ENCODE measurements around the gene MED12L.

The MED12L gene

DNA sequence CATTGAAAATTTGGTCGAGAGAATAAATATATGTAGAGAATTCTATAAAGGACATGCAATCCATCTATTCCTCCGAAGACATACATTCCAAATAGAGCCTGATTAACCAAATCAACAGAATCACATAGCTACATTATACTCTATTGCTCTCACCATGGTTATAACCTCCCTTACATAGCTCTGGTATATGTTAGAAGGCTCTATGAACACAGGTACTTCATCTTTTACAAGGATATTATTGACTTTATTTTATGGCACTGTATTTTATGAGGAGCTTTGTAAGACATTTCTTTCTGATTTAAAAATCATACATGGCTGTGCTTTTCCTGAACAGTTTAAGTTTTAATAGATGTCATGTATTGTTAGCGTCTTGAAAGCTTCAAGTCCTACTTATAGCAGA lies 370.6 kb downstream of the MED12L start:
- no peak overlapping the region for H3K27ac ChIP-seq (ENCODE audit: low read depth, low read length)

DNA sequence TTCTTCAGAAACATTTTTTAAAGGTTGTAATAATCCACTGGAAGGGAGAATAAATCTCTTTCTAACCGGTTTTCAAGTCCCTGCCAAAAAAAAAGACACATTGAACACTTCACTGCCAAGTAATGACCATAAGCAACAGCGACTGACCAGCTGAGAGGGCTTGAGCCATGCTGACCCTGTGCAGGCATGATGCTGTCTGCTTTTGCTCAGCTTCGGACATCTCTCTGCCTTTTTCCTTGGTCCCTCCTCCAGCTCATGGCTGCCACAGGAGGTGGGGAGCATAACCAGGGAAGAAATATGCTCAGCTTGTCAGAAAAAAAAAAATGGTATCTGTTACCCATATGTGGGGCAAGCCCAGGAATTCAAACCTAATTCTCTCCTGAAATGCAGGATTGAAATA lies 373.9 kb downstream of the MED12L start:
- H3K4me1 ChIP-seq (ENCODE audit: control insufficient read depth, insufficient read depth, low read length): peaks cover 9% of the 10 kb centered on the region
- H3K9ac ChIP-seq (ENCODE audit: low read depth, low read length): no peak overlapping the region
- no peak overlapping the region for H3K27ac ChIP-seq (ENCODE audit: low read depth, low read length)
- H3K27me3 ChIP-seq (ENCODE audit: control insufficient read depth, insufficient read depth, low read length): peaks cover 13% of the 10 kb centered on the region; the same call in 1 of the 2 replicates
- no peaks in the 10 kb centered on the region for H3K9me3 ChIP-seq (ENCODE audit: control insufficient read depth, insufficient read depth, low read length)
- H3K36me3 ChIP-seq (ENCODE audit: control insufficient read depth, insufficient read depth, low read length): no peaks in the 10 kb centered on the region
- H3K4me3 ChIP-seq (ENCODE audit: low read depth, low read length): no peak overlapping the region

More for the DNA sequence above, 370.6 kb downstream of the MED12L start:
- peaks cover 5% of the 10 kb centered on the region for H3K4me1 ChIP-seq (ENCODE audit: control insufficient read depth, insufficient read depth, low read length)
- no peaks in the 10 kb centered on the region for H3K9me3 ChIP-seq (ENCODE audit: control insufficient read depth, insufficient read depth, low read length)
- no peak overlapping the region for H3K4me3 ChIP-seq (ENCODE audit: low read depth, low read length)
- no peaks in the 10 kb centered on the region for H3K36me3 ChIP-seq (ENCODE audit: control insufficient read depth, insufficient read depth, low read length)
- peaks cover 6% of the 10 kb centered on the region; the same call in 1 of the 2 replicates for H3K27me3 ChIP-seq (ENCODE audit: control insufficient read depth, insufficient read depth, low read length)
- H3K9ac ChIP-seq (ENCODE audit: low read depth, low read length): no peak overlapping the region

DNA sequence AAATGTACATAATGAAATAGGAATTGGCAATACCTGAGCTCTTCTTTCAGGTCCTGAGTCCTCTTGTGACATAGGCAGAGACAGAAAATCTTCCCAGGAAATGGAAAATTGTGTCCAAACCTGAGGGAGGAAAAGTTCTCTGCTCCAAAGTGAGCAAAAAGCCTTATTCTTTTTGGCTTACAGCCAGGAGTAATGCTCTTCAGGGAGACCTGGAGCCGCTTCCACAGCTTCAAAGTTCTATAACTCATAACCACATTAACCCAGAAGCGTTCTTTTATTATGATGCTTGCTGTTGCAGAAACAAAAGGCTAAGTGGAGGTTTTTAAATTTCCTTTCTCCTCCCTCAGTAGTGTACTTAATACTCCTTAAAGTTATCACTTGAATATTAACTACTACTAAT lies 374.8 kb downstream of the MED12L start:
- no peak overlapping the region for H3K9ac ChIP-seq (ENCODE audit: low read depth, low read length)
- H3K4me3 ChIP-seq (ENCODE audit: low read depth, low read length): peak overlapping the region; percentile 70; the same call in 1 of the 2 replicates
- peaks cover 13% of the 10 kb centered on the region; the same call in 1 of the 2 replicates for H3K27me3 ChIP-seq (ENCODE audit: control insufficient read depth, insufficient read depth, low read length)
- no peaks in the 10 kb centered on the region for H3K9me3 ChIP-seq (ENCODE audit: control insufficient read depth, insufficient read depth, low read length)
- H3K36me3 ChIP-seq (ENCODE audit: control insufficient read depth, insufficient read depth, low read length): no peaks in the 10 kb centered on the region
- peaks cover 9% of the 10 kb centered on the region for H3K4me1 ChIP-seq (ENCODE audit: control insufficient read depth, insufficient read depth, low read length)
- H3K27ac ChIP-seq (ENCODE audit: low read depth, low read length): no peak overlapping the region

DNA sequence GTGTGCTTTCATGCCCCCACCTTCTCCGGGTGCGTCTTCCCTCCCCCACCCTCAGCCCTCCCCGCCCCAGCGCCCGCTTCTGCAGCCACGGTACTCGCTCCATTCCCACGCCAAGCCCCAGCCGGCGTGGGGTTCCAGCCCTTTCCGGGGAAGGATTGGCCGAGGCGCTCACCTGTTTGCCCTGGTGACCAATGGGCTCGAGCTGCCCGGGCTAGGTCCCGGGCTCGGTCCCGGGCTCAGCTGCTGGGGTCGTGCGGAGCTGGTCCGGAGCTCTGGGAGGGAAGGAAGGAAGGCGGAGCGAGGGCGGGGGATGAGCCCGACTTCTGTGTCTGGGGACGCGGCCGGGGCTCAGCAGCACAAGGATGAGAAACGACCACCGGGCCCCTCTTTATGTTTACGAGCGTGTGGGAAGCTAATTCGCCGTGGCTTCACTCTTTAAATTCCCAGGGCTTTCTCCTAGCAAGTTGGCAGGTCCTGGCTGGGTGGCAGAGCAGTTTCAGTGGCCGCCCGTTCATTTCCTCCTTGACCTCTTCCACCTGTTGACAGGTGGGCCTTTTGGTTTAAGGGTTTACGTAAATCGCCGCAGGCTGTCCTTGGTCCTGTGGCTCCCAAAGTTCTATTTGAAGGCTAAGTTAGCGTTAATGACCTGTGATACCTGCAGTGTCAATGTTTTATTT lies 375.4 kb downstream of the MED12L start, which contains the start of gene IGSF10:
TSS of gene IGSF10 (minus strand) at position 288 of the 677 bp plus-strand sequence. CDS start 2,352 bp downstream, outside the sequence.
- H3K9ac ChIP-seq (ENCODE audit: low read depth, low read length): no peak within 1 kb of the TSS
- no peaks in the 10 kb centered on the region for H3K36me3 ChIP-seq (ENCODE audit: control insufficient read depth, insufficient read depth, low read length)
- H3K4me1 ChIP-seq (ENCODE audit: control insufficient read depth, insufficient read depth, low read length): peaks cover 9% of the 10 kb centered on the region
- peak within 1 kb of the TSS; percentile 70 for H3K4me3 ChIP-seq (ENCODE audit: low read depth, low read length)
- H3K9me3 ChIP-seq (ENCODE audit: control insufficient read depth, insufficient read depth, low read length): no peaks in the 10 kb centered on the region
- no peak within 1 kb of the TSS for H3K27ac ChIP-seq (ENCODE audit: low read depth, low read length)
- peaks cover 13% of the 10 kb centered on the region; the same call in 1 of the 2 replicates for H3K27me3 ChIP-seq (ENCODE audit: control insufficient read depth, insufficient read depth, low read length)

DNA sequence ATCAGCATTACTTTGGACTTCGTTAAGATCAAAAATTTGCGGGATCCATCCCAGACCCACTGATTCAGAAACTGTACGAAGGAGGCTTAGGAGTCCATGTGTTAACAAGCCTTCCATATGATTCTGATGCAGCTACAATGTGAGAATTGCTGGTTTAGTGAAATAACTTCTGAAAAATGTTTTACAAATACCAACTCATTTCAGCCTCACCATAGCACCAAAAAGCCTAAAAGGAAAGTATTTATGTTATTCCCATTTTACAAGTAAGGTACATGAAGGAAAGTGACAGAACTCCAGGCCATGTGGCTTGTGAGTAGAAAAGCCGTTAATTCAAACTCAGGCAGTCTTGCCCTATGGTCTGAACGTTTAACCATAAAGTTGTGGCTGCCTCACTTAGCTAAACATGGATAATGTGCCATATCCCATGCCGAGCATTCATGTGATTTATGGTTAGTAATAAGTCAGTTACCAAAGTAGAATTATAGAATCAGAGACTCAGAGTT lies 376.9 kb downstream of the MED12L start:
- Histone ChIP-seq H3K9me3 (ENCODE audit: control insufficient read depth, insufficient read depth, low read length) (no peaks in the 10 kb centered on the region), H3K9ac (ENCODE audit: low read depth, low read length) (no peak overlapping the region), H3K4me1 (ENCODE audit: control insufficient read depth, insufficient read depth, low read length) (peaks cover 9% of the 10 kb centered on the region), H3K27ac (ENCODE audit: low read depth, low read length) (no peak overlapping the region), H3K27me3 (ENCODE audit: control insufficient read depth, insufficient read depth, low read length) (peaks cover 13% of the 10 kb centered on the region; the same call in 1 of the 2 replicates), H3K4me3 (ENCODE audit: low read depth, low read length) (no peak overlapping the region), H3K36me3 (ENCODE audit: control insufficient read depth, insufficient read depth, low read length) (no peaks in the 10 kb centered on the region)

DNA sequence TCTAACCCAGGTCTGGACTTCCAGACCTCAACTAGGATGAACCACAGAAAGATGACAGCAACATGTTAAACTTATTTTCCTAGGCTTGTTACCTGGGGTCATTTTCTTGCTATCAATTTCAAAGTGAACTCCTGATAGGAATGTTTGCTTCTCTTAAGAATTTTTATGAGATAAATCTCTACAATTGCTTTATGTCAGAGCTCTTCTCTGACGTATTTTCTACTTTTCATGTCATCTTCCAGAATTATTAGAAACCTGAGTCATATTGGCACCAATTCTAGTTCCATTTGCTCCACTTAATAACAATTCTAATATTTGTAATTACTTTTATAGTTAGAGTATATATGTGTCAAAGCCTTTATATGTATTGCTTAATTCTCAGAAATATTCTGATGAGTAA lies 377.5 kb downstream of the MED12L start:
- Histone ChIP-seq H3K27ac (ENCODE audit: low read depth, low read length) (no peak overlapping the region), H3K27me3 (ENCODE audit: control insufficient read depth, insufficient read depth, low read length) (peaks cover 13% of the 10 kb centered on the region; the same call in 1 of the 2 replicates), H3K9ac (ENCODE audit: low read depth, low read length) (no peak overlapping the region), H3K4me1 (ENCODE audit: control insufficient read depth, insufficient read depth, low read length) (peaks cover 9% of the 10 kb centered on the region), H3K9me3 (ENCODE audit: control insufficient read depth, insufficient read depth, low read length) (no peaks in the 10 kb centered on the region), H3K4me3 (ENCODE audit: low read depth, low read length) (no peak overlapping the region), H3K36me3 (ENCODE audit: control insufficient read depth, insufficient read depth, low read length) (no peaks in the 10 kb centered on the region)

DNA sequence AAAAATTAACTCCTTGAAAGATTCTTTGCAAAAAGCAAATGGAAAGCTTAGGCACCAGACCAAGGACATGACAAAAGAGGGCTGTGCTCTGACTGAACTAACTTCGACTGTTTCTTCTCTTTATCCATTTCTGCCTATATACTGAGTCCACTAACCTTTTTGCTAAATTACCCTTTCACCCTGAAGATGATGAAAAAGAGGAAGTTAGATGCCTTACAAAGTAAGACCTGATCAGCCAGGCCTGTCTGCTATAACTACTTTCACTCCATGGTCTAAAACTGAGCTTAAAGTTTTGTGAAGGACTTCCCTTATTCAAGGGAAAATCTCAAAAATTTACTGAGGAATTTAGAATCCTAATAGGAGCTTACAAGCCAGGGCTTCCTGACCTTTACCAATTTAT lies 381.6 kb downstream of the MED12L start:
- Histone ChIP-seq H3K9ac (ENCODE audit: low read depth, low read length) (no peak overlapping the region), H3K36me3 (ENCODE audit: control insufficient read depth, insufficient read depth, low read length) (no peaks in the 10 kb centered on the region), H3K27me3 (ENCODE audit: control insufficient read depth, insufficient read depth, low read length) (no peaks in the 10 kb centered on the region), H3K27ac (ENCODE audit: low read depth, low read length) (no peak overlapping the region), H3K4me1 (ENCODE audit: control insufficient read depth, insufficient read depth, low read length) (no peaks in the 10 kb centered on the region), H3K4me3 (ENCODE audit: low read depth, low read length) (no peak overlapping the region), H3K9me3 (ENCODE audit: control insufficient read depth, insufficient read depth, low read length) (no peaks in the 10 kb centered on the region)

DNA sequence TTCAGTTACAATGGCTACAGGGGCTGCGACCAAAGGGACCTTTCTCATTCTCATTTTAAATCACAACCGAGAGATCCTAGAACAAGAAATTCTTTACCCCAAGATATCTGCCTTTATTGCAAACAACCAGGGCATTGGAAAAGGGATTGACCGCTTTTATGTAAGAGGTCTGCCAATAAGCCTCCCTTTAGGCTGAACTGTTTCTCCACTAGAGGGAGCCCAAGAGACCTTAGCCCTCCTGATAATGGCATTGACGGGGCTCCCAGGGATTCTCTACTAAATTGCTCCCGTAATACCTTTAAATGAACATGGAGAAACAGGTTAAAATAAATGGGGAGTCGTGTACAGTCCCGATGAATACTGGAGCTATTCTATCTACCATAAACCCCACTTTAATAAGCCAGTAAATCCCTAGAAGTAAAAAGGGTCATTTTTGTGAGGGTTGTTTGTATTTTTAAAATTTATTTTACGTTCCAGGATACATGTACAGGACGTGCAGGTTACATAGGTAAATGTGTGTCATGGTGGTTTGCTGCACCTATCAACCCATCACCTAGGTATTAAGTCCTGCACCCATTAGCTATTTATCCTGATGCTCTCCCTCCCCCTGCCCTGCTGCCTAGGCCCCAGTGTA lies 382.9 kb downstream of the MED12L start:
- no peaks in the 10 kb centered on the region for H3K36me3 ChIP-seq (ENCODE audit: control insufficient read depth, insufficient read depth, low read length)
- no peaks in the 10 kb centered on the region for H3K4me1 ChIP-seq (ENCODE audit: control insufficient read depth, insufficient read depth, low read length)
- no peak overlapping the region for H3K9ac ChIP-seq (ENCODE audit: low read depth, low read length)
- H3K4me3 ChIP-seq (ENCODE audit: low read depth, low read length): no peak overlapping the region
- no peaks in the 10 kb centered on the region for H3K9me3 ChIP-seq (ENCODE audit: control insufficient read depth, insufficient read depth, low read length)
- no peak overlapping the region for H3K27ac ChIP-seq (ENCODE audit: low read depth, low read length)
- no peaks in the 10 kb centered on the region for H3K27me3 ChIP-seq (ENCODE audit: control insufficient read depth, insufficient read depth, low read length)

DNA sequence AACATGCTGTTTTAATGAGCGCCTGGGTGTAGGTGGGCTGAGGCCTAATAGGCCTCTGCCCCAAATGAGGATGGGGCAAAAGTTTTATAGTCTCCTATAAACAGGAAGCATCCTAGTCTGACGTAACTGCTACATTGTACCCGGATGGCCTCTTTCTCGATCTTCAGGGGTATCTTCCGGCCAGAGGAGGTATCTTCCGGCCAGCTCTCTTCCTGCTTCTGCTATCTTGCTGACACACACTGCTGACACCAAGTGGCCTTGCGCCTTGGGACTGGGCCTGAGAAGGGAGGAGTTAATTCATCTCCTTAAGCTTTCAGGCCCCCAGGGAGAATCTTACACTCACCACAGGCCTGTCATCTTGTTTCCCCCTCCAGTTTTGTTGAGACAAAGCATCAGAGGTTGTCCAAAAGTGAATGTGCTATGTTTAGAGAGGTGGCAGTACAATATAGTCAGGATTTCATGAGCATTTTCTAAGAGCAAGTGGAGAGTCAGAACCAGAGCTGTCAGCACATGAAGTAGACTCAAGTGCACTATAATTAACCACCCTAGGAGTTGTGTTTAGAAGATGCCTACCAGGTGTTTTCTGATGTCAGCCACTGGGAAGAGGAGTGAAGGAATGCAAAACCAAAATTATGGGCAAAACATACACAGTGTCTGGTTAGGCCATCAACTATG lies 391.0 kb downstream of the MED12L start:
- no peak overlapping the region for H3K9ac ChIP-seq (ENCODE audit: low read depth, low read length)
- H3K27me3 ChIP-seq (ENCODE audit: control insufficient read depth, insufficient read depth, low read length): no peaks in the 10 kb centered on the region
- no peak overlapping the region for H3K4me3 ChIP-seq (ENCODE audit: low read depth, low read length)
- no peaks in the 10 kb centered on the region for H3K36me3 ChIP-seq (ENCODE audit: control insufficient read depth, insufficient read depth, low read length)
- H3K4me1 ChIP-seq (ENCODE audit: control insufficient read depth, insufficient read depth, low read length): peaks cover 12% of the 10 kb centered on the region
- no peaks in the 10 kb centered on the region for H3K9me3 ChIP-seq (ENCODE audit: control insufficient read depth, insufficient read depth, low read length)
- H3K27ac ChIP-seq (ENCODE audit: low read depth, low read length): no peak overlapping the region

DNA sequence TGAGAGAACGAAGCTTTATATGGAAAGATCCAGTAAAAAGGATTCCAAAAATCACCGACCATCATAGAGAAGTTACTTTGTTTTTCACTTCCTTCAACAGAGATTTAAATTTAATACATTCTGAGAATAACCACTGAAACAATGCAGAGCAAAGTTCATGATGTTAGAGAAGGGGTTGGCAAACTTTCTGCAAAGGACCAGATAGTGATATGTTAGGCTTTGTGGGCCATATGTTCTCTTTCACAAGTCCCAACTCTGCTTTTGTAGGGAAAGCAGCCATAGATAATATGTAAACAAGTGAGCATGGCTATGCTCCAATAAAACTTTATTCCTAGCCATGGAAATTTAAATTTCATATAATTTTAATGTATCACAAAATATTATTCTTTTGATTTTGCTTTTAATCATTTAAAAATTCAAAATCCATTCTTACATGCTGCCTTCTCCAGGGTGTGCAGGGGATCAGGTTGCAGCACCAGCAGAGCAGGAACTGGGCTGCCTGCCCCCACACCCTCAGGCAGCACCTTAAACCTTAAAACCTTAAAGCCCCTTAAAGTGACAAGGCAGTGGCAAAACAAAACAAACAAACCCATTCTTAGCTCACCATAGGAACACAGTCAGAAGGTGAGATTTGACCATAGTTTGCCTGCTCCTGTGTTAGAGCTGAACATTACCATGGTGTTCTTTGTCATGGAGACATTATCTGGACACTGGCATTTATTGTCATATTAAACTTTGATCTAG lies 392.3 kb downstream of the MED12L start:
- no peak overlapping the region for H3K27ac ChIP-seq (ENCODE audit: low read depth, low read length)
- no peaks in the 10 kb centered on the region for H3K9me3 ChIP-seq (ENCODE audit: control insufficient read depth, insufficient read depth, low read length)
- no peak overlapping the region for H3K9ac ChIP-seq (ENCODE audit: low read depth, low read length)
- H3K27me3 ChIP-seq (ENCODE audit: control insufficient read depth, insufficient read depth, low read length): no peaks in the 10 kb centered on the region
- no peak overlapping the region for H3K4me3 ChIP-seq (ENCODE audit: low read depth, low read length)
- H3K4me1 ChIP-seq (ENCODE audit: control insufficient read depth, insufficient read depth, low read length): peaks cover 12% of the 10 kb centered on the region
- H3K36me3 ChIP-seq (ENCODE audit: control insufficient read depth, insufficient read depth, low read length): no peaks in the 10 kb centered on the region

Data from HUES48 (cell line).